BJ (cell line): ENCODE data around the gene TMEM221. TPM values are rescaled to one million over a fixed set of nuclear protein-coding genes. Genes with fewer than 3 reads are reported as not detected.

ENCODE experiments used
- CTCF ChIA-PET: fragments of 350-600 bp; formaldehyde crosslinking; extraction: SDS; loops from one replicate; lab custom pipeline; 2021; ENCODE audit warnings: antibody characterized with exemption, inconsistent platforms; lab: Yijun Ruan, JAX
- POLR2A ChIA-PET: fragments of 300-600 bp; sonication (Branson Sonifier 250); formaldehyde crosslinking; extraction: SDS; loops from one replicate; lab custom pipeline; 2021; ENCODE audit warnings: antibody characterized with exemption; lab: Charles Lee
- DNase-seq: peaks from one replicate; pipeline ENCODE4 v3.0.0-alpha.2; 2011; ENCODE audit warnings: low read depth
- H3K27me3 ChIP-seq: 2 replicates; pipeline ENCODE4 v1.6.0; 2011; ENCODE audit warnings: low read length; ENCODE audit not compliant: control insufficient read depth, insufficient read depth
- H3K36me3 ChIP-seq: 2 replicates; pipeline ENCODE4 v1.5.1; 2011; ENCODE audit warnings: low read length; ENCODE audit not compliant: control insufficient read depth, insufficient read depth
- H3K4me3 ChIP-seq: 2 replicates; pipeline ENCODE4 v1.5.1; 2011; ENCODE audit warnings: low read depth, mild to moderate bottlenecking, control low read depth, low read length
- CTCF ChIP-seq: IDR thresholded peaks from 2 replicates; pipeline ENCODE4 v1.5.1; 2011; ENCODE audit warnings: low read depth, mild to moderate bottlenecking, control low read depth, inconsistent platforms, low read length, moderate library complexity; ENCODE audit not compliant: insufficient read depth
- polyA plus RNA-seq: library from polyadenylated mRNA; depleted of rRNA; stranded (reverse); fragments of >200 nt; gene quantifications from 2 replicates; pipeline ENCODE4 v1.2.3, GENCODE V29; 2011

Gene TMEM221
- polyA plus RNA-seq, 1 experiment: 0.11 TPM

- POLR2A ChIA-PET: no interaction called here
- CTCF ChIA-PET: no interaction called here
- TF ChIP-seq CTCF: no peak
- Histone ChIP-seq H3K27me3 (no peaks in the 10 kb centered on the region), H3K4me3 (no peak overlapping the region), H3K36me3 (no peaks in the 10 kb centered on the region)
- no peak for DNase-seq
Observed at GRCh38 chr19:17436094-17436873, 12.2 kb downstream of the TMEM221 start.

DNA sequence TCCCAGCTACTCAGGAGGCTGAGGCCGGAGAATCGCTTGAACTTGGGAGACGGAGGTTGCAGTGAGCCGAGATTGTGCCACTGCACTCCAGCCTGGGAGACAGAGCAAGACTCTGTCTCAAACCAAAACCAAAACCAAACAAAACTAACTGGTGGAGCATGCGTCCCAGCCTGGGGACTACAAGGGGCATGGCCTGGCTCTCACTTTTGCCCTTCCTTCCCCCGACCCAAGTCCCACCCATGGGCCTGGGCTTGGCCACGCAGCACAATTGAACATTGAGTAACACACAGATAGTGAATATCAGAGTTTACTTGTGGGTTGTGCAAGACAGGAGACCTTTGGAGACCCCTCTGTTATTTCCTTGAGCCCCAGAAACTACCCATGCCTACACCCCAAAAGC lies 13.2 kb downstream of the TMEM221 start:
- no peaks in the 10 kb centered on the region for H3K27me3 ChIP-seq
- DNase-seq: no peak
- H3K36me3 ChIP-seq: no peaks in the 10 kb centered on the region
- ChIA-PET CTCF (no interaction called here), POLR2A (no interaction called here)
- TF ChIP-seq CTCF: no peak
- no peak overlapping the region for H3K4me3 ChIP-seq

DNA sequence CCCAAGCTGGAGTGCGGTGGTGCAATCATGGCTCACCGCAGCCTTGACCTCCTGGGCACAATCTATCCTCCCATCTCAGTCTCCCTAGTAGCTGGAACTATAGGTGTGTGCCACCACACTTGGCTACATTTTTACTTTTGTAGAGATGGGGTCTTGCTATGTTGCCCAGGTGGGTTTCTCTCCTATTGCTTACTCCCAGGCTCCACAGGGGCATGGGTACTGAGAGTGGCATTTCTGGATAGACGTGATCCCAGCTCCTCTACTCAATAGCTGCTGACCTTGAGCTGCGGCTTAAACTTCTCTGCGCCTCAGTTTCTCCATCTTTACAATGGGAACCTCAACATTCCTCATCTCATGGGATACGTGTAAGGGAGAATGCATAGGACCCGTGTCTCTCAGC lies 17.1 kb downstream of the TMEM221 start:
- POLR2A ChIA-PET: no interaction called here
- Histone ChIP-seq H3K4me3 (no peak overlapping the region), H3K27me3 (no peaks in the 10 kb centered on the region), H3K36me3 (no peaks in the 10 kb centered on the region)
- no peak for TF ChIP-seq CTCF
- no peak for DNase-seq
- CTCF ChIA-PET: no interaction called here

GRCh38 chr19:17429641-17430113 lies 18.8 kb downstream of the TMEM221 start:
- TF ChIP-seq CTCF: no peak
- ChIA-PET CTCF (interaction anchor here (1.1 to 1.7 kb wide), 3 partner anchors 12 to 37 kb away, joined by 3 to 5 read pairs (median 5); no protein-coding TSS in a partner anchor), POLR2A (no interaction called here)
- H3K36me3 ChIP-seq: no peaks in the 10 kb centered on the region
- H3K4me3 ChIP-seq: no peak overlapping the region
- H3K27me3 ChIP-seq: no peaks in the 10 kb centered on the region
- DNase-seq: no peak

GRCh38 chr19:17424743-17425365 lies 23.6 kb downstream of the TMEM221 start:
- no peak for DNase-seq
- ChIA-PET CTCF (no interaction called here), POLR2A (no interaction called here)
- H3K36me3 ChIP-seq: peaks cover 5% of the 10 kb centered on the region
- peak; percentile 61 for TF ChIP-seq CTCF
- H3K27me3 ChIP-seq: no peaks in the 10 kb centered on the region
- H3K4me3 ChIP-seq: no peak overlapping the region
